Activated CD8-positive, alpha-beta T cell treated with anti-CD3 and anti-CD28 coated beads, Interleukin-2, amount 10 ng/mL, durations not matched to agents 7 days and 5 days (primary cell): ENCODE data around the gene ZNF441. TPM values are rescaled to one million over a fixed set of nuclear protein-coding genes. Genes with fewer than 3 reads are reported as not detected.
A peak's percentile ranks its signal among the peaks of the same experiment; 100 is the strongest.
"Not testable (repeated sequence)": the region's sequence is repeated elsewhere in the genome, so short reads cannot be mapped to it uniquely, and the experiment has no call there.

Experiments
- ATAC-seq: fragments of 150-1000 bp; cut with Tn5 transposase; one replicate; pipeline ENCODE4 v1.10.0; 2021; ENCODE audit warnings: moderate library complexity
- CTCF ChIA-PET: fragments of 350-600 bp; sonication (Branson Sonifier 250); formaldehyde crosslinking; loops from one replicate; lab custom pipeline; 2021; ENCODE audit warnings: antibody characterized with exemption; lab: Charles Lee
- POLR2A ChIA-PET: fragments of 350-600 bp; sonication (Branson Sonifier 250); formaldehyde crosslinking; loops from one replicate; lab custom pipeline; 2021; ENCODE audit warnings: antibody characterized with exemption; lab: Charles Lee
- DNase-seq: peaks from one replicate; pipeline ENCODE4 v3.0.0-alpha.2; 2020
- H3K27ac Mint-ChIP-seq: one replicate; pipeline ENCODE4 v1.8.0; 2021; ENCODE audit warnings: mild to moderate bottlenecking, mixed read lengths
- H3K27me3 Mint-ChIP-seq: one replicate; pipeline ENCODE4 v1.8.0; 2021; ENCODE audit warnings: low read depth, mixed read lengths
- H3K36me3 Mint-ChIP-seq: one replicate; pipeline ENCODE4 v1.8.0; 2021; ENCODE audit warnings: low read depth, mixed read lengths
- H3K4me1 Mint-ChIP-seq: one replicate; pipeline ENCODE4 v1.8.0; 2021; ENCODE audit warnings: low read depth, mixed read lengths
- H3K4me3 Mint-ChIP-seq: one replicate; pipeline ENCODE4 v1.8.0; 2021; ENCODE audit warnings: mild to moderate bottlenecking, mixed read lengths
- H3K9me3 Mint-ChIP-seq: one replicate; pipeline ENCODE4 v1.8.0; 2022; ENCODE audit warnings: mixed read lengths; ENCODE audit not compliant: insufficient read depth
- total RNA-seq, 2 experiments: library from RNA; stranded (reverse); gene quantifications; one replicate each; pipeline ENCODE4 v1.2.3, GENCODE V29; 2021

ZNF441 gene
- total RNA-seq, 2 experiments from 2014 or later = 7.9 to 8.7 TPM

DNA sequence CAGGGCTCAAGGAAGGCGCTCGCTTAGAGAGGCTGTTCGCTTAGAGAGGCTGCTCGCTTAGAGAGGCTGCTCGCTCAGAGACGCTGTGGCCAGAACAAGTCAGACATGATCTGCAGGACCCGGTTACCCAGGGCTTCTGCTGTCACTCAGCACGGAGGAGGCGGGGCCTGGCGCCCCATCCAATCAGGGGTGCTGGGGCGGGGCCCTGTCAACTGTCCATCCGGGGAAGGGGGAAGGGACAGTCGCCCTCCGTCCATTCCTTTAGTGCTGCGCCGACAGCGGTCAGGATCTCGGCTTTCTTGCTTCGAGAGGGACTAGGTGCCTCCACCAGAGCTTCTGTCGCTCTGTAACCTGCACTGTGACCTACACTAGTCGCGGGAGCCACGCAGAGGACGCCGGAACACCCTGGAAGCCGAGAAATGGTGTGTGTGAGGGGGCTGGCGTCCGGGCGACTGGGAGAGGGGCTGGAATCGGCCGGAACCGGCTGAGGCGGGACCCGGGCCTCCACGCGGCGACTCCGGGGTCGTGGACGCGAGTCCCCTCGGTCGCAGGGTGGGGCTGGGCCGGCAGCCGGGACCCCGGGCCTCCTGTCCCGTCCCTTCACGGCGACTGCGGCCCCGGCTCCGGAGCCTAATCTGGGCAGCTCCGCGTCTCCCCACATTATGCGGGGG lies 47.4 kb downstream of the ZNF441 start, which contains the start of gene ZNF440:
Gene ZNF440 (plus strand): TSS at position 245 of the 671 bp plus-strand sequence. CDS start 175 bp downstream, at position 420.
- ChIA-PET CTCF (interaction anchor here (0.7 to 5.3 kb wide), 4 partner anchors 14 to 150 kb away, joined by 3 to 44 read pairs (median 5); partner anchors contain the start of gene ZNF491), POLR2A (interaction anchor here (0.7 to 1.6 kb wide), 6 partner anchors 16 to 852 kb away, joined by 3 to 6 read pairs (median 4); partner anchors contain the start of genes ZNF441, ZNF491 and ZNF700)
- H3K4me1 Mint-ChIP-seq = peaks cover 23% of the 10 kb centered on the region
- peaks cover 35% of the 10 kb centered on the region for H3K36me3 Mint-ChIP-seq
- ATAC-seq = peak; percentile 100
- H3K27me3 Mint-ChIP-seq = no peaks in the 10 kb centered on the region
- peak within 1 kb of the TSS; percentile 89 for H3K4me3 Mint-ChIP-seq
- peaks cover 12% of the 10 kb centered on the region for H3K9me3 Mint-ChIP-seq
- peak within 1 kb of the TSS; percentile 88 for H3K27ac Mint-ChIP-seq
- peak; percentile 94 for DNase-seq

DNA sequence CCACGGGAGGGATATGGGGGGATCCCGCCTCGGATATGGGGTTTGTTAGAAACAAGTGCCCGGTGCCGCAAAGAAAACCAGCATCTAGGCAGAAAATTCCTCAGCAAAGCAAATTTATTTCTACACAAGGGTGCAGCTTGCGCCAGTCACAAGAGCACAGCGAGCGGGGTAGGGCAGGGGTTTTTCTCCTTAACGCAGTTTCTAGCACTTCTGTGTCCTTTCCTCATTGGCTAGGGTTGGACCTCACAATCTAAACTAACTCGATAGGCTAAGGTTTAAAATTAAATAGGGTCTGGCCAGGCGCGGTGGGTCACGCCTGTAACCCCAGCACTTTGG lies 47.9 kb downstream of the ZNF441 start:
- peaks cover 12% of the 10 kb centered on the region for H3K9me3 Mint-ChIP-seq
- DNase-seq (no peak), ATAC-seq (peak; percentile 4)
- H3K27ac Mint-ChIP-seq = peak overlapping the region; percentile 68
- H3K27me3 Mint-ChIP-seq = no peaks in the 10 kb centered on the region
- ChIA-PET POLR2A (interaction anchor here (1.3 to 1.6 kb wide), 3 partner anchors 17 to 173 kb away, joined by 3 to 6 read pairs (median 6); partner anchors contain the start of genes ZNF441 and ZNF491), CTCF (interaction anchor here (0.7 to 5.3 kb wide), 3 partner anchors 17 to 149 kb away, joined by 3 to 44 read pairs (median 6); partner anchors contain the start of gene ZNF491)
- peak overlapping the region; percentile 85 for H3K4me3 Mint-ChIP-seq
- peaks cover 36% of the 10 kb centered on the region for H3K36me3 Mint-ChIP-seq
- H3K4me1 Mint-ChIP-seq = peaks cover 23% of the 10 kb centered on the region

DNA sequence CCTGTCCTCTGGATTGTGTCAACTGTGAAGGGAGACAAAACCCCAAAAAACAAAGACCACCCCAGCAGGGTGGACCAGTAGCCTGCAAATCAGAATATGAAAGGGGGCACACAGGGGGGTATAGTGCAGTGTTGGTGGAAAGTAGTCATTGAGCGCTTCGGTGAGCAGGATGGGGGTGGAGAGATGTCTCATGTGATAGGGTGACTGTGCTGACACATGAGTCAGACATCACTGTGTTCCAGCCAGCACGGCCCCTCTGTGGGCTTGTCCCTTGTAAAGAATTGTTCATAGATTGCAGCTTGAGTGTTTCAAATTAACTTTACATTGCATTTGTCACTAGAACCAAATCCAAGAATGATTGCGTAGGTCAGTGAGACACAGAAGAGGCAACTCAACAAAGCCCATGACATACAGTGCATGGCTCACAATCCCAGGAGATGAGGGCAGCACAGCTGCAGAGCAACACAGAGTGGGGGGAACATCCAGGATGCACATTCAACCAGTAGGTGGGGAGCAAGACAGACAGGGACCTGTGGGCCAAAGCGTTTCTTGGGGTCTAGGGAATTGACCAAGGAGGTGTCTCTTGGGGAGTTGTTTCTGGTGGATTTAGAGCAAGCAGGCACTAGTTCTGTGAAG lies 54.8 kb downstream of the ZNF441 start:
- Mint-ChIP-seq H3K27me3 (no peaks in the 10 kb centered on the region), H3K36me3 (peaks cover 56% of the 10 kb centered on the region), H3K27ac (no peak overlapping the region), H3K9me3 (peaks cover 13% of the 10 kb centered on the region), H3K4me1 (no peaks in the 10 kb centered on the region), H3K4me3 (no peak overlapping the region)
- ATAC-seq (no peak), DNase-seq (no peak)
- ChIA-PET POLR2A (no interaction called here), CTCF (no interaction called here)

DNA sequence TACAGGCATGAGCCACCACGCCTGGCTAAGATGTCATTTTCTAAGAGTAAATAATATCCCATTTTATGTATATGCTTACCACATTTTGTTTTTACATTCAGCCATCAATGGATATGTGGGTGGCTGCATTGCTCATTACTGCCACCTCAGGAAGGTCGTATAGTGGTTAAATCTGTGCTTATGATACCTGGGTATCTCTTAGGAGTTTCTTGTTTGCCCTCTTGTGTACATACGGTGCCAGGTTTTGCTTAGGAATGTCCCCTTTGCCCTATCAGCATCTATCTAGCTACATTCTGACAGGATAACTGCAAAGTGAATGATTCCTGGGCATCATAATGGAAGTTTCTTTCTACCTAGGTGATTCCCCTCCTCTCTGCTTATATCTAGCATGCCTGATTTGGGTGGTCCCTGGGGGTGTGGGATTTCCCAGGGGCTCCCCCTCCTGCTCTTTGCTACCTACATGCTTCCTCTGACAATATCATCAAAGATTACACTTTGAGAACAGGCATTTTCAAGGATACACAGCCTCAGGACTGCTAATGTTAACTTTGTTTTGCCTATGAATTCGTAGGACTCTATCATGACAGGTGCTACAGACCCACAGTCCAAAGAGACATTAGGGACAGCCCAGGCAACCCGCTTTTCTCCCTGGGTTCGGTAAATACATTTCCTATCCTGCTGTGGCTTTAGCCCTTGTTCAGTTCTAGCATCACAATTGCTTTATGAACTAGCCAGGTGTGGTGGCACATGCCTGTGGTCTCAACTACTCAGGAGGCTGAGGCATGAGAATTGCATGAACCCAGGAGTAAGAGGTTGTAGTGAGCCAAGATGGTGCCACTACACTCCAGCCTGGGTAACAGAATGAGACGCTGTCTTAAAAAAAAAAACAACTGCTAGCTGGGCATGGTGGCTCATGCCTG lies 62.4 kb downstream of the ZNF441 start:
- peaks cover 63% of the 10 kb centered on the region for H3K9me3 Mint-ChIP-seq
- POLR2A ChIA-PET = not testable (repeated sequence)

DNA sequence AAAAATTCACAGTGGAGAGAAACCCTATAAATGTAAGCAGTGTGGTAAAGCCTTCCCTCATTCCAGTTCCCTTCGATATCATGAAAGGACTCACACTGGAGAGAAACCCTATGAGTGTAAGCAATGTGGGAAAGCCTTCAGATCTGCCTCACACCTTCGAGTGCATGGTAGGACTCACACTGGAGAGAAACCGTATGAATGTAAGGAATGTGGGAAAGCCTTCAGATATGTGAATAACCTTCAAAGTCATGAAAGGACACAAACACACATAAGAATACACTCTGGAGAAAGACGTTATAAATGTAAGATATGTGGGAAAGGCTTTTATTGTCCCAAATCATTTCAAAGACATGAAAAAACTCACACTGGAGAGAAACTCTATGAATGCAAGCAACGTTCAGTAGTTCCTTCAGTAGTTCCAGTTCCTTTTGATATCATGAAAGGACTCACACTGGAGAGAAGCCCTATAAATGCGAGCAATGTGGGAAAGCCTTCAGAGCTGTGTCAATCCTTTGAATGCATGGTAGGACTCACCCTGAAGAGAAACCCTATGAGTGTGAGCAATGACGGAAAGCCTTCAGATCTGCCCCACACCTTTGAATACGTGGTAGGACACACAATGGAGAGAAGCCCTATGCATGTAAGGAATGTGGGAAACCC lies 65.6 kb downstream of the ZNF441 start:
- no peak overlapping the region for H3K4me3 Mint-ChIP-seq
- peaks cover 70% of the 10 kb centered on the region for H3K9me3 Mint-ChIP-seq
- H3K36me3 Mint-ChIP-seq = peaks cover 74% of the 10 kb centered on the region
- ChIA-PET CTCF (no interaction called here), POLR2A (no interaction called here)
- ATAC-seq (no peak), DNase-seq (no peak)
- no peak overlapping the region for H3K27ac Mint-ChIP-seq
- no peaks in the 10 kb centered on the region for H3K4me1 Mint-ChIP-seq
- no peaks in the 10 kb centered on the region for H3K27me3 Mint-ChIP-seq

More for the DNA sequence above, 62.4 kb downstream of the ZNF441 start:
- ATAC-seq, DNase-seq, H3K27me3 Mint-ChIP-seq, CTCF ChIA-PET, H3K27ac Mint-ChIP-seq, H3K4me3 Mint-ChIP-seq, H3K4me1 Mint-ChIP-seq: not testable (repeated sequence)
- peaks cover 77% of the 10 kb centered on the region for H3K36me3 Mint-ChIP-seq

DNA sequence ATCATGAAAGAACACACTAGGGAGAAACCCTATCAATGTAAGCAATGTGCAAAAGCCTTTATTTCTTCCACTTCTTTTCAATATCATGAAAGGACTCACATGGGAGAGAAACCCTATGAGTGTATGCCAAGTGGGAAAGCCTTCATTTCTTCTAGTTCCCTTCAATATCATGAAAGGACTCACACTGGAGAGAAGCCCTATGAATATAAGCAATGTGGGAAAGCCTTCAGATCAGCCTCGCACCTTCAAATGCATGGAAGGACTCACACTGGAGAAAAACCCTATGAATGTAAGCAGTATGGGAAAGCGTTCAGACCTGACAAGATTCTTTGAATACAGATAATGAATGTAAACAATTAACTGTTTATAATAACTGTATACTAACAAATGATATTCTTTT lies 66.7 kb downstream of the ZNF441 start:
- ATAC-seq (no peak), DNase-seq (no peak)
- Mint-ChIP-seq H3K36me3 (peaks cover 63% of the 10 kb centered on the region), H3K27ac (no peak overlapping the region), H3K4me1 (no peaks in the 10 kb centered on the region), H3K27me3 (no peaks in the 10 kb centered on the region), H3K4me3 (no peak overlapping the region), H3K9me3 (peaks cover 60% of the 10 kb centered on the region)
- ChIA-PET CTCF (no interaction called here), POLR2A (no interaction called here)

Other genes with a start within 250 kb of the ZNF441 start
- 10 to 100 TPM; 28.9 to 31.6 TPM for gene ECSIT, start 237.9 kb upstream of the ZNF441 start, total RNA-seq
- gene CNN1, start 228.1 kb upstream of the ZNF441 start, total RNA-seq = not detected
- 10 to 100 TPM; 47.9 to 52.8 TPM for gene ELOF1, start 207.8 kb upstream of the ZNF441 start, total RNA-seq
- 1 to 10 TPM; 9.8 to 9.9 TPM for gene ACP5, start 189.4 kb upstream of the ZNF441 start, total RNA-seq
- 1 to 10 TPM; 3.7 to 4.8 TPM for gene ZNF627, start 169.5 kb upstream of the ZNF441 start, total RNA-seq
- 1 to 10 TPM; 6.5 to 7.0 TPM for gene ZNF823, start 28.1 kb upstream of the ZNF441 start, total RNA-seq
- gene ZNF491, start 31.5 kb downstream of the ZNF441 start, total RNA-seq = 1 to 10 TPM; 1.8 to 2.1 TPM
- 10 to 100 TPM; 15.2 to 17.7 TPM for gene ZNF440, start 47.3 kb downstream of the ZNF441 start, total RNA-seq
- gene ZNF439, start 81.7 kb downstream of the ZNF441 start, total RNA-seq = 10 to 100 TPM in 1 of 2 experiments, 1 to 10 TPM in 1; 9.7 to 10.2 TPM
- 1 to 10 TPM; 3.4 to 4.0 TPM for gene ZNF69, start 120.8 kb downstream of the ZNF441 start, total RNA-seq
- 10 to 100 TPM; 22.7 to 25.7 TPM for gene ZNF700, start 158.1 kb downstream of the ZNF441 start, total RNA-seq
- 1 to 10 TPM; 2.0 to 2.3 TPM for gene ZNF763, start 198.0 kb downstream of the ZNF441 start, total RNA-seq